ENCODE measurements around the gene ANKRD17.

ANKRD17 gene

DNA sequence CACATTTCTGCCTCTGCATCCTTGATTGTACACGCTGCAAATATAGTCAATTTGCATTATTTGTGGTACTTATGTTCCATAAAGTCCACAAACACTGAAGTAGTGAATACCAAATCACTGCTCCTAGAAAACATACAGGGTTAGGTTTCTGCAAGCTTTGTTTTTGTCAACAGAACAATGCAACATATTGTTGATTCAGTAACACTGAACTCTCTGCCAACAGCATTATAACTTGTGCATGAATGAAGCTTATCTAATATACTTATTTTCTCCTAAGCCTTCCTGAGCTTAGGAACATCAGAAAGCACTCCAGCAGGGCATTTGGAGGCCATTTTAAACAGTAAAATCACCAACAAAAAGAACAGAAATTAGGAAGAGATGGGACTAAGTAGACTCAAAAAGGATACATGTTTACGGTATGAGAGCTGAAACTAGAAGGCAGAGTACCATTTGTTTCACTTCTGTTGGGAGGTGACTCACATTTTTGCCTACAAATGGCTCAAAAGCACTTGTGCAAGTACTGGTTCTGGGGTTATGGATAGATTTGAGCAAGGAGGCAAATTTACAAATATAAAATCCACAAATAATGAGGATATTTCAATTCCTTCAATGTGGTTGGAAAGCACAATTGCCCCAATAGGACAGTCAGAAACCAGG, 203.2 kb downstream of the ANKRD17 start:
- TF ChIP-seq, protein P1, sequence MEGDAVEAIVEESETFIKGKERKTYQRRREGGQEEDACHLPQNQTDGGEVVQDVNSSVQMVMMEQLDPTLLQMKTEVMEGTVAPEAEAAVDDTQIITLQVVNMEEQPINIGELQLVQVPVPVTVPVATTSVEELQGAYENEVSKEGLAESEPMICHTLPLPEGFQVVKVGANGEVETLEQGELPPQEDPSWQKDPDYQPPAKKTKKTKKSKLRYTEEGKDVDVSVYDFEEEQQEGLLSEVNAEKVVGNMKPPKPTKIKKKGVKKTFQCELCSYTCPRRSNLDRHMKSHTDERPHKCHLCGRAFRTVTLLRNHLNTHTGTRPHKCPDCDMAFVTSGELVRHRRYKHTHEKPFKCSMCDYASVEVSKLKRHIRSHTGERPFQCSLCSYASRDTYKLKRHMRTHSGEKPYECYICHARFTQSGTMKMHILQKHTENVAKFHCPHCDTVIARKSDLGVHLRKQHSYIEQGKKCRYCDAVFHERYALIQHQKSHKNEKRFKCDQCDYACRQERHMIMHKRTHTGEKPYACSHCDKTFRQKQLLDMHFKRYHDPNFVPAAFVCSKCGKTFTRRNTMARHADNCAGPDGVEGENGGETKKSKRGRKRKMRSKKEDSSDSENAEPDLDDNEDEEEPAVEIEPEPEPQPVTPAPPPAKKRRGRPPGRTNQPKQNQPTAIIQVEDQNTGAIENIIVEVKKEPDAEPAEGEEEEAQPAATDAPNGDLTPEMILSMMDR (IDR thresholded peaks at IDR 0.05; ENCODE audit: low read length), result no peak
- no peak for TF ChIP-seq EZH2 (IDR thresholded peaks at IDR 0.05; ENCODE audit: borderline replicate concordance, low read length)
- peaks cover 59% of the 10 kb centered on the region for H3K36me3 ChIP-seq (ENCODE audit: insufficient read depth, low read length)
- no peak overlapping the region for H3K4me3 ChIP-seq (ENCODE audit: low read depth, low read length, poor library complexity, severe bottlenecking)
- H3K9ac ChIP-seq (ENCODE audit: low read length), result no peak overlapping the region
- H3K9me3 ChIP-seq (ENCODE audit: low read length), result no peaks in the 10 kb centered on the region
- no peaks in the 10 kb centered on the region for H3F3A ChIP-seq (ENCODE audit: insufficient read depth, low read length)
- H4K20me1 ChIP-seq (ENCODE audit: insufficient read depth, low read length), result no peaks in the 10 kb centered on the region
- H3K27me3 ChIP-seq (ENCODE audit: insufficient read depth, low read length), result no peaks in the 10 kb centered on the region
- H3K79me2 ChIP-seq (ENCODE audit: insufficient read depth, low read length), result no peaks in the 10 kb centered on the region
- H3K4me2 ChIP-seq (ENCODE audit: low read length), result no peak overlapping the region
- H3K4me1 ChIP-seq (ENCODE audit: insufficient read depth, low read length, severe bottlenecking), result no peaks in the 10 kb centered on the region
- H3K9me2 ChIP-seq (ENCODE audit: low read depth, low read length), result no peaks in the 10 kb centered on the region
- H3K27ac ChIP-seq (ENCODE audit: low read depth, low read length, poor library complexity, severe bottlenecking), result no peak overlapping the region
- no peak overlapping the region for H2AFZ ChIP-seq (ENCODE audit: low read length)

DNA sequence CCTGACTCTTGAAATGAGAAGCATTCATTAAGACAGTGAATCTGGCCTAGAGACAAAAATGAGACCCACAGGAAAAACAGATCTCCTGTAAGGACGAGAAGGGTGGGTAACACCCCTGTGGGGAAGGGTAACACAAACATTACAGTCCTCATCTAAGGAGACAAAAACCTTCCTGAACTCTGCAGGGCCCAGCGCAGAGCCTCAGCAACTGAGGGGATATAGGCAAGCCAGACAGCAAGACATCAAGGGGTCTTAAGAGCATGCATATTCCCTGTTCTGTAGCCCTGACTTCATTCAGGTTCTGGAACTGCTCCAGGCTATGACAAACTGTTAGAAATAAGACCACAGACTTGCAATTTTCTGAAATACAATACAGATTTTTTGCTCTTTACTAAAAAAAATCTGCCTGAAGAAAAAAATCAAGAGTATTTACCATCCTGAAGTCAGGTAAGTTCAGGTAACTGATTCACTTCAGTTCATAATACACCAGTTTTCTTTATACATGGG, 204.6 kb downstream of the ANKRD17 start:
- Histone ChIP-seq H3K36me3 (ENCODE audit: insufficient read depth, low read length) (peaks cover 46% of the 10 kb centered on the region), H3K4me2 (ENCODE audit: low read length) (no peak overlapping the region), H3K9me2 (ENCODE audit: low read depth, low read length) (no peaks in the 10 kb centered on the region), H3K4me1 (ENCODE audit: insufficient read depth, low read length, severe bottlenecking) (no peaks in the 10 kb centered on the region), H2AFZ (ENCODE audit: low read length) (no peak overlapping the region), H3K9ac (ENCODE audit: low read length) (no peak overlapping the region), H4K20me1 (ENCODE audit: insufficient read depth, low read length) (no peaks in the 10 kb centered on the region), H3K4me3 (ENCODE audit: low read depth, low read length, poor library complexity, severe bottlenecking) (no peak overlapping the region), H3F3A (ENCODE audit: insufficient read depth, low read length) (no peaks in the 10 kb centered on the region), H3K27ac (ENCODE audit: low read depth, low read length, poor library complexity, severe bottlenecking) (no peak overlapping the region), H3K27me3 (ENCODE audit: insufficient read depth, low read length) (no peaks in the 10 kb centered on the region), H3K9me3 (ENCODE audit: low read length) (no peaks in the 10 kb centered on the region), H3K79me2 (ENCODE audit: insufficient read depth, low read length) (no peaks in the 10 kb centered on the region)
- no peak for TF ChIP-seq EZH2 (IDR thresholded peaks at IDR 0.05; ENCODE audit: borderline replicate concordance, low read length)
- TF ChIP-seq, protein P1 (IDR thresholded peaks at IDR 0.05; ENCODE audit: low read length), result no peak

DNA sequence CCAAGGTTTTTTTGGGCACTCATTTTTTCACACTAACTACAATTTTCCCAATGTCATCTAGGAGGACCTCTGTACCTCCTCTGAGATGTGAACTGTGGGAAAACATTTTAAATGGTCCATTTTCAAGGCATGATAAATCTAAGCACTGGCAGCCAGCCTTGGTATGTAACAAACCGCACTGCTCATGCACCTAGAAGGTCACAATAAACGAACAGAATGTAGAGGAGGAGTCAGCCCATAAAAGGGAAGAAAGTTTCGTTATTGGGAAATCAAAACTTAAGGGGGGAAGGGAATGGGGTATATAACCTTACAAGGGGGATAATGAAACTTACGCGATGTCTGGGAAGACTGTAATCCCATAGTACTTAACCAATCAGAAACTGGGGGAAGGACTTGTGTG, 205.5 kb downstream of the ANKRD17 start:
- Histone ChIP-seq H3F3A (ENCODE audit: insufficient read depth, low read length) (no peaks in the 10 kb centered on the region), H3K36me3 (ENCODE audit: insufficient read depth, low read length) (peaks cover 36% of the 10 kb centered on the region), H3K9ac (ENCODE audit: low read length) (no peak overlapping the region), H3K4me1 (ENCODE audit: insufficient read depth, low read length, severe bottlenecking) (no peaks in the 10 kb centered on the region), H3K4me3 (ENCODE audit: low read depth, low read length, poor library complexity, severe bottlenecking) (no peak overlapping the region), H2AFZ (ENCODE audit: low read length) (no peak overlapping the region), H3K79me2 (ENCODE audit: insufficient read depth, low read length) (no peaks in the 10 kb centered on the region), H3K9me2 (ENCODE audit: low read depth, low read length) (no peaks in the 10 kb centered on the region), H3K4me2 (ENCODE audit: low read length) (no peak overlapping the region), H3K27ac (ENCODE audit: low read depth, low read length, poor library complexity, severe bottlenecking) (no peak overlapping the region), H3K9me3 (ENCODE audit: low read length) (no peaks in the 10 kb centered on the region), H4K20me1 (ENCODE audit: insufficient read depth, low read length) (no peaks in the 10 kb centered on the region), H3K27me3 (ENCODE audit: insufficient read depth, low read length) (no peaks in the 10 kb centered on the region)
- no peak for TF ChIP-seq EZH2 (IDR thresholded peaks at IDR 0.05; ENCODE audit: borderline replicate concordance, low read length)
- TF ChIP-seq, protein P1 (IDR thresholded peaks at IDR 0.05; ENCODE audit: low read length), result no peak

All from OCI-LY1 (cell line).